LoVo (cell line): Measurements from ENCODE around the gene FHOD3.

ENCODE experiments used
- DNase-seq: peaks from one replicate; pipeline ENCODE4 v3.0.0-alpha.2; 2016; ENCODE audit warnings: low spot score

FHOD3 gene

GRCh38 chr18:36410346-36410745 is 112.8 kb downstream of the FHOD3 start:
- DNase-seq, result no peak

- peak; percentile 1 for DNase-seq
These were observed 114.2 kb downstream of the FHOD3 start for GRCh38 chr18:36411745-36412168.

GRCh38 chr18:36412778-36413177 is 115.3 kb downstream of the FHOD3 start:
- peak; percentile 5 for DNase-seq

GRCh38 chr18:36415171-36415570 is 117.7 kb downstream of the FHOD3 start:
- DNase-seq, result no peak

- DNase-seq, result no peak
These were observed 118.1 kb downstream of the FHOD3 start for GRCh38 chr18:36415625-36416024.

GRCh38 chr18:36419188-36419899 is 121.8 kb downstream of the FHOD3 start:
- DNase-seq, result no peak

- DNase-seq, result peak; percentile 18
These were observed 122.5 kb downstream of the FHOD3 start for GRCh38 chr18:36419900-36420531.

GRCh38 chr18:36420826-36421225 is 123.3 kb downstream of the FHOD3 start:
- DNase-seq, result no peak

GRCh38 chr18:36424741-36425142 is 127.2 kb downstream of the FHOD3 start:
- DNase-seq, result no peak

- DNase-seq, result no peak
These were observed 129.9 kb downstream of the FHOD3 start for GRCh38 chr18:36427369-36427768.

GRCh38 chr18:36427831-36428230 is 130.3 kb downstream of the FHOD3 start:
- DNase-seq, result no peak

- DNase-seq, result no peak
These were observed 131.0 kb downstream of the FHOD3 start for GRCh38 chr18:36428431-36429029.

- no peak for DNase-seq
These were observed 135.5 kb downstream of the FHOD3 start for GRCh38 chr18:36432880-36433555.

GRCh38 chr18:36436387-36436786 is 138.9 kb downstream of the FHOD3 start:
- DNase-seq, result no peak

GRCh38 chr18:36440614-36441013 is 143.1 kb downstream of the FHOD3 start:
- no peak for DNase-seq

- no peak for DNase-seq
These were observed 144.1 kb downstream of the FHOD3 start for GRCh38 chr18:36441426-36442240.

GRCh38 chr18:36442717-36443116 is 145.2 kb downstream of the FHOD3 start:
- DNase-seq, result no peak

- DNase-seq, result no peak
These were observed 148.5 kb downstream of the FHOD3 start for GRCh38 chr18:36446059-36446458.

GRCh38 chr18:36448384-36449290 is 151.1 kb downstream of the FHOD3 start:
- DNase-seq, result no peak

- DNase-seq, result no peak
These were observed 151.9 kb downstream of the FHOD3 start for GRCh38 chr18:36449451-36449850.

GRCh38 chr18:36450264-36450663 is 152.8 kb downstream of the FHOD3 start:
- DNase-seq, result no peak
